HG03571 (cell line): ENCODE measurements around the gene WNT6.
"Not testable (repeated sequence)": the region's sequence is repeated elsewhere in the genome, so short reads cannot be mapped to it uniquely, and the experiment has no call there.

Experiments
- ATAC-seq: cut with Tn5 transposase; IDR thresholded peaks from one replicate; pipeline ENCODE4 v1.9.1; 2021; ENCODE audit not compliant: unreplicated experiment

The WNT6 gene

GRCh38 chr2:218830526-218831306, 28.9 kb upstream of the WNT6 start:
- no peak for ATAC-seq

- ATAC-seq, result no peak
These were observed 28.1 kb upstream of the WNT6 start, which contains the start of gene PRKAG3 for GRCh38 chr2:218831378-218831990. Gene PRKAG3, minus strand, starts transcription at chr2:218831803.

- no peak for ATAC-seq
These were observed 27.5 kb upstream of the WNT6 start for GRCh38 chr2:218832081-218832480.

GRCh38 chr2:218832520-218832919, 27.1 kb upstream of the WNT6 start:
- no peak for ATAC-seq

GRCh38 chr2:218833023-218833609, 26.5 kb upstream of the WNT6 start:
- ATAC-seq, result no peak

- no peak for ATAC-seq
These were observed 24.9 kb upstream of the WNT6 start for GRCh38 chr2:218834685-218835084.

GRCh38 chr2:218837495-218837894, 22.1 kb upstream of the WNT6 start:
- no peak for ATAC-seq

- ATAC-seq, result no peak
These were observed 20.2 kb upstream of the WNT6 start for GRCh38 chr2:218839430-218839829.

GRCh38 chr2:218839888-218840287, 19.7 kb upstream of the WNT6 start:
- no peak for ATAC-seq

GRCh38 chr2:218844334-218844733, 15.3 kb upstream of the WNT6 start:
- ATAC-seq, result not testable (repeated sequence)

GRCh38 chr2:218846963-218847362, 12.6 kb upstream of the WNT6 start:
- ATAC-seq, result not testable (repeated sequence)

- no peak for ATAC-seq
These were observed 9.9 kb upstream of the WNT6 start for GRCh38 chr2:218849721-218850120.

- ATAC-seq, result no peak
These were observed 8.8 kb upstream of the WNT6 start for GRCh38 chr2:218850796-218851195.

GRCh38 chr2:218851286-218851685, 8.3 kb upstream of the WNT6 start:
- no peak for ATAC-seq

GRCh38 chr2:218852911-218853667, 6.5 kb upstream of the WNT6 start:
- no peak for ATAC-seq

- ATAC-seq, result no peak
These were observed 5.8 kb upstream of the WNT6 start for GRCh38 chr2:218853766-218854165.

- ATAC-seq, result no peak
These were observed 4.7 kb upstream of the WNT6 start for GRCh38 chr2:218854860-218855259.

- no peak for ATAC-seq
These were observed 4.1 kb upstream of the WNT6 start for GRCh38 chr2:218855305-218856166.

- no peak for ATAC-seq
These were observed 3.3 kb upstream of the WNT6 start for GRCh38 chr2:218856167-218856895.

- ATAC-seq, result no peak
These were observed 2.7 kb upstream of the WNT6 start for GRCh38 chr2:218856896-218857243.
